Testis (tissue), 2 donors: Measurements from ENCODE around the gene CYP3A5.

Experiments
- POLR2A ChIP-seq: fragments of 450-650 bp; IDR thresholded peaks from one replicate; pipeline ENCODE4 v1.6.1; 2017; ENCODE audit warnings: antibody characterized with exemption, mild to moderate bottlenecking, moderate library complexity
- TF ChIP-seq, protein P1 (sequence below), 3 experiments: fragments of 450-650 bp in 2 of 3; fragments of 200-600 bp in 1 of 3; sonication (generic) in 1 of 3; IDR thresholded peaks; one replicate each; pipeline ENCODE4 v1.5.1; 2016 to 2019; ENCODE audit warnings: antibody characterized with exemption in 3 of 3, mild to moderate bottlenecking in 2 of 3, moderate library complexity in 1 of 3

DNA sequence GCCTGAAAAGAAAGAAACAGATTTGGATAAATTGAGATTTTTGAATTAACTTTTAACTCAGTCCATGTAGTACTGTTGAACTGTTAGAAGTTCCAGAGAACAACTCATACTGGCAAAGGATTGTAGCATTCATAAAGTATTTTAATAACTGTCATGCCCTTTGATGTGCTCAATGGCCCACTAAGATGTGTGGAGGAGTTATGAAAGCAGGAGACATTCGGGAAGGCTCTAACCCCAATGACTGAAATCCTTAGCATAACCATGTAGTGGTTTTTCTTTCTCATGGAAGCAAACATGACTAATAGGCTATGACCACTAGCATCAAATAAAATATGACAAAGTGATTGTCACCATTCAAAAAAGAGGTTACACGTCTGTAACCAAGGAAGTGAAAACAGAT, 29.5 kb upstream of the CYP3A5 start:
- TF ChIP-seq, protein P1, sequence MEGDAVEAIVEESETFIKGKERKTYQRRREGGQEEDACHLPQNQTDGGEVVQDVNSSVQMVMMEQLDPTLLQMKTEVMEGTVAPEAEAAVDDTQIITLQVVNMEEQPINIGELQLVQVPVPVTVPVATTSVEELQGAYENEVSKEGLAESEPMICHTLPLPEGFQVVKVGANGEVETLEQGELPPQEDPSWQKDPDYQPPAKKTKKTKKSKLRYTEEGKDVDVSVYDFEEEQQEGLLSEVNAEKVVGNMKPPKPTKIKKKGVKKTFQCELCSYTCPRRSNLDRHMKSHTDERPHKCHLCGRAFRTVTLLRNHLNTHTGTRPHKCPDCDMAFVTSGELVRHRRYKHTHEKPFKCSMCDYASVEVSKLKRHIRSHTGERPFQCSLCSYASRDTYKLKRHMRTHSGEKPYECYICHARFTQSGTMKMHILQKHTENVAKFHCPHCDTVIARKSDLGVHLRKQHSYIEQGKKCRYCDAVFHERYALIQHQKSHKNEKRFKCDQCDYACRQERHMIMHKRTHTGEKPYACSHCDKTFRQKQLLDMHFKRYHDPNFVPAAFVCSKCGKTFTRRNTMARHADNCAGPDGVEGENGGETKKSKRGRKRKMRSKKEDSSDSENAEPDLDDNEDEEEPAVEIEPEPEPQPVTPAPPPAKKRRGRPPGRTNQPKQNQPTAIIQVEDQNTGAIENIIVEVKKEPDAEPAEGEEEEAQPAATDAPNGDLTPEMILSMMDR (IDR thresholded peaks at IDR 0.05), result no peak
- no peak for TF ChIP-seq POLR2A
